ENCODE data around the gene RAD51B. TPM values are rescaled to one million over a fixed set of nuclear protein-coding genes. Genes with fewer than 3 reads are reported as not detected.
A peak's percentile ranks its signal among the peaks of the same experiment; 100 is the strongest.

RAD51B gene
- polyA plus RNA-seq, 3 donors = 3.6 to 11.6 (median 9.4) TPM

DNA sequence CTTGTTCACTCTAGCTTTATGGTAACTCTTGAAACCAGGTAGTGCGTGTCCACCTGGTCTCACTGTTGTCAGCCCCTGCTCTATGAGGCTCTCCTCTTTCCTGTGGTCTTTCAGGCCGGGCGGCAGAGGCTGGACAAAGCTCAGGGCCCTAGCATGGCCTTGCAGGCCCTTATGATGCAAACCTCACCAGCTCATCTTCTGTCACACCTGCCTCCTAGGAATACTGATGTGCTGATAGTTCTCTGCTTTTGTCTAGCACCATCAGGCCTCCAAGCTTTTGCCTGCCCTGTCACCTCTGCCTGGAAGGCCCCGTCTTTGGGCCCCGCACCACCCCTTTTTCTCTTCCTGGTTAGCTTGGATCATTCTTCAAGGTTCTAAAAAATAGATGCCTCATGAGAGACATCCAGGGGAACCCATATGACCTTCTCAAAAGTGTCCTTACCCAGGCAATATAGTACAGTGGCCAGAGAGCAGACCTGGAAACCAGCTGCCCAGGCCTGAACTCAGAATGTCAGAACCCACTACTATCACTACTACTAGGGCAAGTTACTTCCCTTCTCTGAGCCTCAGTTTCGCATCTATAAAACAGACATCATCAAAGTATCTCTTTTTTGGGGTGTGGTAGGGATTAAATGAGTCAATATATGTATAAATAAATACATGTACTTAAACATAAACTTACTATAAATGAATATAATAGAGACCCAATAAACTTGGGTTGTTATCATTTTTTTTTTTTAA, 881.6 kb downstream of the RAD51B start:
- no peaks in the 10 kb centered on the region for H3K79me2 ChIP-seq (ENCODE audit: insufficient read depth, low read length)
- Mint-ChIP-seq H3K27me3 (ENCODE audit: low read depth in 3 of 3) (peaks cover 4 to 7% (median 5%) of the 10 kb centered on the region in 3 donors), H3K4me1 (peaks cover 28% of the 10 kb centered on the region), H3K9me3 (peaks cover 0 to 7% (median 6%) of the 10 kb centered on the region in 7 donors), H3K36me3 (peaks cover 8 to 9% of the 10 kb centered on the region in 2 donors), H3K27ac (peak overlapping the region in 1 of 7 donors; percentile 54), H3K4me3 (no peak overlapping the region)
- H3K4me2 ChIP-seq (replicated peaks; ENCODE audit: extremely low read depth, low read length, poor library complexity, severe bottlenecking) = no peak overlapping the region
- H2AFZ ChIP-seq (ENCODE audit: insufficient read depth, low read depth, low read length, poor library complexity, severe bottlenecking) = no peak overlapping the region
- H3K4me1 ChIP-seq (ENCODE audit: control insufficient read depth in 1 of 2, insufficient read depth in 2 of 2, low read length in 2 of 2) = peaks cover 17 to 28% of the 10 kb centered on the region in 2 donors
- no peaks in the 10 kb centered on the region for H4K20me1 ChIP-seq (ENCODE audit: insufficient read depth, low read length)
- no peak overlapping the region for H3K4me3 ChIP-seq (replicated peaks in 1 of 3; ENCODE audit: low read depth in 2 of 3, low read length in 3 of 3)
- peaks cover 0 to 4% of the 10 kb centered on the region in 2 donors for H3K9me3 ChIP-seq (replicated peaks in 1 of 2; ENCODE audit: control insufficient read depth in 1 of 2, insufficient read depth in 1 of 2, low read length in 2 of 2)
- DNase-seq = no peak
- intact Hi-C loops (cut with micrococcal nuclease) = no loop called here
- H3K27me3 ChIP-seq (ENCODE audit: control insufficient read depth in 2 of 2, insufficient read depth in 2 of 2, low read length in 2 of 2) = no peaks in the 10 kb centered on the region
- 98% methylated on average over 5 of the region's 6 CpGs for WGBS (ENCODE audit: insufficient coverage)
- no peaks in the 10 kb centered on the region for H3K36me3 ChIP-seq (replicated peaks in 1 of 2; ENCODE audit: control insufficient read depth in 1 of 2, insufficient read depth in 2 of 2, low read length in 2 of 2)
- no peak overlapping the region for H3K27ac ChIP-seq (ENCODE audit: low read depth in 1 of 2, low read length in 2 of 2)
- TF ChIP-seq, protein P1, sequence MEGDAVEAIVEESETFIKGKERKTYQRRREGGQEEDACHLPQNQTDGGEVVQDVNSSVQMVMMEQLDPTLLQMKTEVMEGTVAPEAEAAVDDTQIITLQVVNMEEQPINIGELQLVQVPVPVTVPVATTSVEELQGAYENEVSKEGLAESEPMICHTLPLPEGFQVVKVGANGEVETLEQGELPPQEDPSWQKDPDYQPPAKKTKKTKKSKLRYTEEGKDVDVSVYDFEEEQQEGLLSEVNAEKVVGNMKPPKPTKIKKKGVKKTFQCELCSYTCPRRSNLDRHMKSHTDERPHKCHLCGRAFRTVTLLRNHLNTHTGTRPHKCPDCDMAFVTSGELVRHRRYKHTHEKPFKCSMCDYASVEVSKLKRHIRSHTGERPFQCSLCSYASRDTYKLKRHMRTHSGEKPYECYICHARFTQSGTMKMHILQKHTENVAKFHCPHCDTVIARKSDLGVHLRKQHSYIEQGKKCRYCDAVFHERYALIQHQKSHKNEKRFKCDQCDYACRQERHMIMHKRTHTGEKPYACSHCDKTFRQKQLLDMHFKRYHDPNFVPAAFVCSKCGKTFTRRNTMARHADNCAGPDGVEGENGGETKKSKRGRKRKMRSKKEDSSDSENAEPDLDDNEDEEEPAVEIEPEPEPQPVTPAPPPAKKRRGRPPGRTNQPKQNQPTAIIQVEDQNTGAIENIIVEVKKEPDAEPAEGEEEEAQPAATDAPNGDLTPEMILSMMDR (IDR thresholded peaks at IDR 0.05) = no peak
- H3K9ac ChIP-seq (ENCODE audit: insufficient read depth, low read length, poor library complexity, severe bottlenecking) = no peak overlapping the region

DNA sequence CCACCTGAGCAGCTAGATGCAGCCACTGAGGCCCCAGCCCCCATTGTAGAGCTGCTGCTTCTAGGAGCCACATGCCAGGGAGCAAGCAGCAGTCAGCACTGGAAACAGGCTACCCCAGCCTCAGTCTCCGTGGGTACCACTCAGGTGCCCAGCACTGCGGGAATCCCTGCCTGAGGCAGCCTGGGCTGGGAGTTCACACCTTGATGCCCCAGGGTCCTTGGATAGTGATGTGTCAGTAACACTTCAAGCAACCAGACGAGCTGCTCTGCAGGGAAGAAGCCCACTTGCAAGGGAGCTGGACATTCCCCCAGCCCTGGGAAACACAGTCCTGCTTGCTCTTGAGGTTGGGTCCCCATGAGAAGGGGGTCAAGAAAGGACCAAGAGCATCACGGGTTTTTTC, 882.6 kb downstream of the RAD51B start:
- no peak overlapping the region for H3K4me3 Mint-ChIP-seq
- H3K4me1 Mint-ChIP-seq = peaks cover 28% of the 10 kb centered on the region
- 90% methylated on average over 3 of the region's 4 CpGs for WGBS (ENCODE audit: insufficient coverage)
- no peaks in the 10 kb centered on the region for H3K79me2 ChIP-seq (ENCODE audit: insufficient read depth, low read length)
- no peak overlapping the region for H3K27ac ChIP-seq (ENCODE audit: low read depth in 1 of 2, low read length in 2 of 2)
- no peak overlapping the region for H2AFZ ChIP-seq (ENCODE audit: insufficient read depth, low read depth, low read length, poor library complexity, severe bottlenecking)
- no peaks in the 10 kb centered on the region for H4K20me1 ChIP-seq (ENCODE audit: insufficient read depth, low read length)
- H3K27me3 ChIP-seq (ENCODE audit: control insufficient read depth in 2 of 2, insufficient read depth in 2 of 2, low read length in 2 of 2) = no peaks in the 10 kb centered on the region
- TF ChIP-seq, protein P1 (IDR thresholded peaks at IDR 0.05) = no peak
- H3K9me3 ChIP-seq (replicated peaks in 1 of 2; ENCODE audit: control insufficient read depth in 1 of 2, insufficient read depth in 1 of 2, low read length in 2 of 2) = peaks cover 0 to 4% of the 10 kb centered on the region in 2 donors
- H3K4me1 ChIP-seq (ENCODE audit: control insufficient read depth in 1 of 2, insufficient read depth in 2 of 2, low read length in 2 of 2) = peaks cover 17 to 28% of the 10 kb centered on the region in 2 donors
- peak overlapping the region in 2 of 7 donors; percentile 30 to 83 for H3K27ac Mint-ChIP-seq
- H3K36me3 Mint-ChIP-seq = peaks cover 8 to 9% of the 10 kb centered on the region in 2 donors
- peaks cover 0 to 7% (median 6%) of the 10 kb centered on the region in 7 donors for H3K9me3 Mint-ChIP-seq
- no peak for DNase-seq
- H3K36me3 ChIP-seq (replicated peaks in 1 of 2; ENCODE audit: control insufficient read depth in 1 of 2, insufficient read depth in 2 of 2, low read length in 2 of 2) = no peaks in the 10 kb centered on the region
- intact Hi-C loops (cut with micrococcal nuclease) = no loop called here
- no peak overlapping the region for H3K4me3 ChIP-seq (replicated peaks in 1 of 3; ENCODE audit: low read depth in 2 of 3, low read length in 3 of 3)
- H3K9ac ChIP-seq (ENCODE audit: insufficient read depth, low read length, poor library complexity, severe bottlenecking) = no peak overlapping the region
- peaks cover 5 to 10% (median 7%) of the 10 kb centered on the region in 3 donors for H3K27me3 Mint-ChIP-seq (ENCODE audit: low read depth in 3 of 3)
- no peak overlapping the region for H3K4me2 ChIP-seq (replicated peaks; ENCODE audit: extremely low read depth, low read length, poor library complexity, severe bottlenecking)
